ENCODE measurements around the gene DMBT1.
"Not testable (repeated sequence)": the region's sequence is repeated elsewhere in the genome, so short reads cannot be mapped to it uniquely, and the experiment has no call there.

DMBT1 gene

GRCh38 chr10:122549636-122550035, 10.9 kb upstream of the DMBT1 start:
- DNase-seq, result no peak

- no peak for DNase-seq
Observed at GRCh38 chr10:122550427-122550826, 10.1 kb upstream of the DMBT1 start.

GRCh38 chr10:122550983-122551382, 9.6 kb upstream of the DMBT1 start:
- no peak for DNase-seq

- no peak for DNase-seq
Observed at GRCh38 chr10:122551450-122551849, 9.1 kb upstream of the DMBT1 start.

- no peak for DNase-seq
Observed at GRCh38 chr10:122553341-122553740, 7.2 kb upstream of the DMBT1 start.

- no peak for DNase-seq
Observed at GRCh38 chr10:122554131-122555036, 6.2 kb upstream of the DMBT1 start.

GRCh38 chr10:122555442-122555841, 5.1 kb upstream of the DMBT1 start:
- DNase-seq, result no peak

- DNase-seq, result no peak
Observed at GRCh38 chr10:122557516-122557915, 3.0 kb upstream of the DMBT1 start.

- DNase-seq, result no peak
Observed at GRCh38 chr10:122558452-122558851, 2.1 kb upstream of the DMBT1 start.

GRCh38 chr10:122559228-122559627, 1.3 kb upstream of the DMBT1 start:
- no peak for DNase-seq

- DNase-seq, result no peak
Observed at GRCh38 chr10:122561212-122561611, 658 bp downstream of the DMBT1 start.

GRCh38 chr10:122561792-122562191, 1.2 kb downstream of the DMBT1 start:
- no peak for DNase-seq

GRCh38 chr10:122564980-122565379, 4.4 kb downstream of the DMBT1 start:
- DNase-seq, result no peak

GRCh38 chr10:122565766-122566206, 5.2 kb downstream of the DMBT1 start:
- no peak for DNase-seq

- no peak for DNase-seq
Observed at GRCh38 chr10:122566632-122567031, 6.1 kb downstream of the DMBT1 start.

GRCh38 chr10:122567056-122567660, 6.6 kb downstream of the DMBT1 start:
- DNase-seq, result no peak

GRCh38 chr10:122568551-122568950, 8.0 kb downstream of the DMBT1 start:
- DNase-seq, result no peak

GRCh38 chr10:122570920-122571319, 10.4 kb downstream of the DMBT1 start:
- DNase-seq, result no peak

- no peak for DNase-seq
Observed at GRCh38 chr10:122571892-122572291, 11.3 kb downstream of the DMBT1 start.

- no peak for DNase-seq
Observed at GRCh38 chr10:122575776-122576175, 15.2 kb downstream of the DMBT1 start.

- no peak for DNase-seq
Observed at GRCh38 chr10:122576291-122576690, 15.7 kb downstream of the DMBT1 start.

- DNase-seq, result no peak
Observed at GRCh38 chr10:122577311-122577885, 16.8 kb downstream of the DMBT1 start.

GRCh38 chr10:122586070-122586469, 25.5 kb downstream of the DMBT1 start:
- not testable (repeated sequence) for DNase-seq
